Breast epithelium (tissue), 4 donors: ENCODE results near the gene CFAP119. TPM values are rescaled to one million over a fixed set of nuclear protein-coding genes. Genes with fewer than 3 reads are reported as not detected.

Source experiments
- DNase-seq, 2 donors: peaks; one replicate each; pipeline ENCODE4 v3.0.0-alpha.2; 2019; ENCODE audit warnings: low spot score in 2 of 2
- H3K27ac ChIP-seq, 2 donors: fragments of 200-600 bp; sonication (generic) in 1 of 2; one replicate each; pipeline ENCODE4 v1.5.1; 2016 to 2019; ENCODE audit warnings: mild to moderate bottlenecking in 1 of 2
- H3K27me3 ChIP-seq, 2 donors: fragments of 200-600 bp; sonication (generic) in 1 of 2; one replicate each; pipeline versions ENCODE4 v1.5.1 to v1.6.0; 2017 to 2019; ENCODE audit warnings: control low read depth in 1 of 2, mild to moderate bottlenecking in 1 of 2
- H3K36me3 ChIP-seq: fragments of 200-600 bp; one replicate; pipeline ENCODE4 v1.5.1; 2019
- H3K4me1 ChIP-seq, 2 donors: fragments of 200-600 bp; sonication (generic); one replicate each; pipeline ENCODE4 v1.5.1; 2016 to 2019; ENCODE audit warnings: control low read depth in 1 of 2
- H3K4me3 ChIP-seq, 3 donors: fragments of 200-600 bp; sonication (generic); 1 replicate in 2 of 3; 2 replicates in 1 of 3; pipeline ENCODE4 v1.5.1; 2016 to 2019; ENCODE audit warnings: mild to moderate bottlenecking in 3 of 3, moderate library complexity in 2 of 3
- H3K9me3 ChIP-seq, 2 donors: fragments of 200-600 bp; sonication (generic) in 1 of 2; one replicate each; pipeline ENCODE4 v1.5.1; 2016 to 2019; ENCODE audit warnings: control low read depth in 1 of 2
- CTCF ChIP-seq, 3 donors: fragments of 450-650 bp; IDR thresholded peaks; one replicate each; pipeline ENCODE4 v1.5.1; 2016 to 2017; ENCODE audit warnings: antibody characterized with exemption in 3 of 3, mild to moderate bottlenecking in 3 of 3, moderate library complexity in 3 of 3
- POLR2A ChIP-seq: fragments of 450-650 bp; IDR thresholded peaks from one replicate; pipeline ENCODE4 v1.6.1; 2016; ENCODE audit warnings: antibody characterized with exemption, mild to moderate bottlenecking, moderate library complexity
- POLR2AphosphoS5 ChIP-seq, 3 donors: sonication (generic); formaldehyde crosslinking; IDR thresholded peaks; one replicate each; pipeline ENCODE4 v1.6.1; 2017; ENCODE audit warnings: antibody characterized with exemption in 3 of 3
- intact Hi-C: fragments of 100-400 bp; cut with DNase I; formaldehyde crosslinking; loops from one replicate; pipeline ENCODE4 v1.15.1; 2023; ENCODE audit warnings: low total_unique reads
- total RNA-seq, 3 donors: library from RNA; depleted of rRNA; stranded (reverse); fragments of >200 nt; gene quantifications; one replicate each; pipeline ENCODE4 v1.1.0, GENCODE V29; 2016

The CFAP119 gene
- total RNA-seq, 3 donors from 2014 or later = 1.4 to 17.1 (median 13.4) TPM

GRCh38 chr16:30731411-30731810 lies 30.5 kb downstream of the CFAP119 start:
- Histone ChIP-seq H3K27me3 (no peaks in the 10 kb centered on the region), H3K27ac (no peak overlapping the region), H3K4me1 (peaks cover 0 to 5% of the 10 kb centered on the region in 2 donors), H3K4me3 (no peak overlapping the region), H3K36me3 (peaks cover 6% of the 10 kb centered on the region), H3K9me3 (no peaks in the 10 kb centered on the region)
- intact Hi-C loops = no loop called here
- DNase-seq = no peak
- TF ChIP-seq POLR2AphosphoS5 (IDR thresholded peaks at IDR 0.05) (no peak), POLR2A (no peak), CTCF (IDR thresholded peaks at IDR 0.05) (no peak)

DNA sequence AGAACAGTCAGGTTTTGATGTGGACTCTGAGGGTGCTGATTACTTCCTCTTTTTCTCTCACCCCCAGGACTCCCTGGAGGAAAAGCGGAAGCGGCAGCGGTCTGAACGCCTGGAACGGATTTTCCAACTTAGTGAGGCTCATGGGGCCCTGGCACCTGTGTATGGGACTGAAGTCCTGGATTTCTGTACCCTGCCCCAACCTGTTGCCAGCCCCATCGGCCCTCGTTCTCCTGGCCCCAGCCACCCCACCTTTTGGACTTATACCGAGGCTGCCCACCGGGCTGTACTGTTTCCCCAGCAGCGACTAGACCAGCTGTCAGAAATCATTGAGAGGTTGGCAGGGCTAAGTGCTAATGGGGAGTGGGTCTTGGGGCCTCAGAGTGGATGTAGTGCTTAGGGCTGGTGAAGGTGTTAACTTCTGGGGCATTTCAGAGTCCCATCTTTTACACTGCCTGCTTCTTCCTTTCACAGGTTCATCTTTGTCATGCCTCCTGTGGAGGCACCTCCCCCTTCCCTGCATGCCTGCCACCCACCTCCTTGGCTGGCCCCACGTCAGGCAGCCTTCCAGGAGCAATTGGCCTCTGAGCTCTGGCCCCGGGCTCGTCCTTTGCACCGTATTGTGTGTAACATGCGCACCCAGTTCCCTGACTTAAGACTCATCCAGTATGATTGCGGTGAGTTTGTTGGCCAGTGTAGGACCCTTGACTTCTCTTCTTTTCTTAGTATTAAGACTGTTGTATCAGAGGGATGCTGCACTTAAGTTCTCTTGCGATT lies 32.8 kb downstream of the CFAP119 start:
- TF ChIP-seq POLR2AphosphoS5 (IDR thresholded peaks at IDR 0.05) (no peak), CTCF (IDR thresholded peaks at IDR 0.05) (no peak), POLR2A (no peak)
- Histone ChIP-seq H3K27me3 (no peaks in the 10 kb centered on the region), H3K4me3 (no peak overlapping the region), H3K9me3 (no peaks in the 10 kb centered on the region), H3K36me3 (peaks cover 6% of the 10 kb centered on the region), H3K27ac (peak overlapping the region in 1 of 2 donors; percentile 4), H3K4me1 (peaks cover 0 to 5% of the 10 kb centered on the region in 2 donors)
- DNase-seq = no peak
- intact Hi-C loops = no loop called here

GRCh38 chr16:30728321-30728720 lies 33.5 kb downstream of the CFAP119 start:
- peaks cover under 1% of the 10 kb centered on the region for H3K36me3 ChIP-seq
- intact Hi-C loops = no loop called here
- no peaks in the 10 kb centered on the region for H3K9me3 ChIP-seq
- H3K4me1 ChIP-seq = peaks cover 0 to 5% of the 10 kb centered on the region in 2 donors
- H3K4me3 ChIP-seq = no peak overlapping the region
- H3K27me3 ChIP-seq = no peaks in the 10 kb centered on the region
- TF ChIP-seq POLR2AphosphoS5 (IDR thresholded peaks at IDR 0.05) (no peak), POLR2A (no peak), CTCF (IDR thresholded peaks at IDR 0.05) (no peak)
- no peak overlapping the region for H3K27ac ChIP-seq
- DNase-seq = no peak

DNA sequence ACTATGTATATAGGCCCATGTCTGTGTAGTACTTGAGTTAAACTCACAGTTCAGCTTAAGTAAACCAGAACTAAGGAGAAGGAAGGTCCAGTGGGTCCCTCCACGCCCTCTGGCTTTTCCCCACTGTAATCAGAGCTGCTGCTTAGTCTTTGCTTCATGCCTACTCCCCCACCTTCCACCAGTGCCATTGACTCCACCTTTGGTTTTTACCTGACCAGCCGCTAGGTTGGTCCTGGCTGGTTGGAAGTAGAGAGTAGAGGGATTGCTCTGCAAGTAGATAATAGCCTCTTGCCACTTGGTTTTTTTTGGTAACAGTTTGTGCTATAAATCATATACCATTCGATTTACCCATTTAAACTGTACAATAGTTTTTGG lies 36.5 kb downstream of the CFAP119 start:
- no peak for DNase-seq
- peaks cover 27% of the 10 kb centered on the region for H3K36me3 ChIP-seq
- no peaks in the 10 kb centered on the region for H3K9me3 ChIP-seq
- no peaks in the 10 kb centered on the region for H3K27me3 ChIP-seq
- intact Hi-C loops = no loop called here
- peaks cover 0 to 5% of the 10 kb centered on the region in 2 donors for H3K4me1 ChIP-seq
- no peak for TF ChIP-seq POLR2AphosphoS5 (IDR thresholded peaks at IDR 0.05)
- TF ChIP-seq POLR2A = no peak
- TF ChIP-seq CTCF (IDR thresholded peaks at IDR 0.05) = no peak
- H3K27ac ChIP-seq = no peak overlapping the region
- H3K4me3 ChIP-seq = no peak overlapping the region

GRCh38 chr16:30724641-30725417 lies 37.0 kb downstream of the CFAP119 start:
- DNase-seq = no peak
- TF ChIP-seq POLR2A = no peak
- TF ChIP-seq CTCF (IDR thresholded peaks at IDR 0.05) = no peak
- TF ChIP-seq POLR2AphosphoS5 (IDR thresholded peaks at IDR 0.05) = no peak
- Histone ChIP-seq H3K27ac (no peak overlapping the region), H3K27me3 (no peaks in the 10 kb centered on the region), H3K4me3 (no peak overlapping the region), H3K36me3 (peaks cover 33% of the 10 kb centered on the region), H3K9me3 (no peaks in the 10 kb centered on the region), H3K4me1 (peaks cover 0 to 5% of the 10 kb centered on the region in 2 donors)
- intact Hi-C loops = no loop called here
